Renal pelvis (tissue), 4 donors: Measurements from ENCODE around the gene ARHGAP6. TPM values are rescaled to one million over a fixed set of nuclear protein-coding genes. Genes with fewer than 3 reads are reported as not detected.
"Not testable (repeated sequence)": the region's sequence is repeated elsewhere in the genome, so short reads cannot be mapped to it uniquely, and the experiment has no call there.

ENCODE experiments used
- DNase-seq: peaks from one replicate; pipeline ENCODE4 v3.0.0-alpha.2; 2013
- polyA plus RNA-seq, 3 donors: library from polyadenylated mRNA; unstranded; fragments of 120-200 nt; gene quantifications; one replicate each; pipeline ENCODE4 v1.2.1, GENCODE V29; 2013; ENCODE audit not compliant: insufficient read length in 3 of 3

The ARHGAP6 gene
- polyA plus RNA-seq, 3 donors: 13.4 to 16.6 (median 14.8) TPM

GRCh38 chrX:11244636-11245035, 421.1 kb downstream of the ARHGAP6 start:
- DNase-seq: no peak

GRCh38 chrX:11242704-11243103, 423.0 kb downstream of the ARHGAP6 start:
- DNase-seq: no peak

- DNase-seq: no peak
Measured at GRCh38 chrX:11241720-11242119, 424.0 kb downstream of the ARHGAP6 start.

GRCh38 chrX:11239230-11239629, 426.5 kb downstream of the ARHGAP6 start:
- DNase-seq: no peak

- DNase-seq: not testable (repeated sequence)
Measured at GRCh38 chrX:11235377-11235776, 430.3 kb downstream of the ARHGAP6 start.

GRCh38 chrX:11215191-11215921, 450.4 kb downstream of the ARHGAP6 start:
- DNase-seq: no peak

- no peak for DNase-seq
Measured at GRCh38 chrX:11214346-11215190, 451.2 kb downstream of the ARHGAP6 start.

GRCh38 chrX:11212741-11213140, 453.0 kb downstream of the ARHGAP6 start:
- DNase-seq: no peak

- no peak for DNase-seq
Measured at GRCh38 chrX:11210415-11210801, 455.3 kb downstream of the ARHGAP6 start.

- DNase-seq: no peak
Measured at GRCh38 chrX:11209798-11210414, 455.8 kb downstream of the ARHGAP6 start.

GRCh38 chrX:11206716-11207115, 459.0 kb downstream of the ARHGAP6 start:
- DNase-seq: no peak

- DNase-seq: no peak
Measured at GRCh38 chrX:11205796-11206195, 459.9 kb downstream of the ARHGAP6 start.

GRCh38 chrX:11197671-11198070, 468.0 kb downstream of the ARHGAP6 start:
- DNase-seq: no peak

- no peak for DNase-seq
Measured at GRCh38 chrX:11196476-11196875, 469.2 kb downstream of the ARHGAP6 start.

GRCh38 chrX:11193035-11193469, 472.7 kb downstream of the ARHGAP6 start:
- DNase-seq: no peak

GRCh38 chrX:11190745-11191510, 474.8 kb downstream of the ARHGAP6 start:
- no peak for DNase-seq

- DNase-seq: no peak
Measured at GRCh38 chrX:11189097-11189496, 476.6 kb downstream of the ARHGAP6 start.

GRCh38 chrX:11188664-11189063, 477.1 kb downstream of the ARHGAP6 start:
- DNase-seq: no peak

GRCh38 chrX:11187001-11187400, 478.7 kb downstream of the ARHGAP6 start:
- DNase-seq: no peak

GRCh38 chrX:11185861-11186260, 479.9 kb downstream of the ARHGAP6 start:
- DNase-seq: no peak

GRCh38 chrX:11180571-11180970, 485.1 kb downstream of the ARHGAP6 start:
- DNase-seq: no peak

- no peak for DNase-seq
Measured at GRCh38 chrX:11172415-11172814, 493.3 kb downstream of the ARHGAP6 start.
